Measurements from ENCODE around the gene DPP10.

The DPP10 gene

GRCh38 chr2:115290478-115290877, 848.0 kb downstream of the DPP10 start:
- in situ Hi-C loops (cut with MboI; ENCODE audit: low sequenced_read_pairs, unreplicated experiment): no loop called here
- no peak for DNase-seq (ENCODE audit: low spot score)
- no peak for TF ChIP-seq CTCF (IDR thresholded peaks at IDR 0.05; ENCODE audit: borderline replicate concordance, control extremely low read depth, extremely low read depth, insufficient read depth, missing control alignments)

DNA sequence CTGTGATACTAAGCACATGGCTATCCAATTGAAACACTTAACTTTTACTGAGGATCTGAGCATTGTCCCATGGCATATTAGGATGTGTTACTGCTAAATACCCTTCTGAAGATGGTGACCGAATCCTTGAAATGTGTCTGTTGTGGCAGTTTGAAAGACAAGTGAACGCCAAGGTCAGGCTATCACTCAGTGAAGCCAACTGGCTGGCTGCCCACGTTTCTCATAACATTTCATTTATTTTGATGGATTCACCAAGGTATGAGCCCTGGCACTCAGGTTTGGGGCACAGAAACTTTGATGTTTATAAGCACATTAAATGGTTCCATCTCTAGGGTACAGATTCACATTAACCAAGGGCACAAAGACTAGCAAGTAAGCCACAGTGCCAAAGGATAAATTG, 850.3 kb downstream of the DPP10 start:
- in situ Hi-C loops (cut with MboI; ENCODE audit: low sequenced_read_pairs, unreplicated experiment): no loop called here
- no peak for TF ChIP-seq CTCF (IDR thresholded peaks at IDR 0.05; ENCODE audit: borderline replicate concordance, control extremely low read depth, extremely low read depth, insufficient read depth, missing control alignments)
- DNase-seq (ENCODE audit: low spot score): no peak

- TF ChIP-seq CTCF (IDR thresholded peaks at IDR 0.05; ENCODE audit: borderline replicate concordance, control extremely low read depth, extremely low read depth, insufficient read depth, missing control alignments): no peak
- no peak for DNase-seq (ENCODE audit: low spot score)
- in situ Hi-C loops (cut with MboI; ENCODE audit: low sequenced_read_pairs, unreplicated experiment): no loop called here
These were observed 852.6 kb downstream of the DPP10 start for GRCh38 chr2:115294999-115295398.

DNA sequence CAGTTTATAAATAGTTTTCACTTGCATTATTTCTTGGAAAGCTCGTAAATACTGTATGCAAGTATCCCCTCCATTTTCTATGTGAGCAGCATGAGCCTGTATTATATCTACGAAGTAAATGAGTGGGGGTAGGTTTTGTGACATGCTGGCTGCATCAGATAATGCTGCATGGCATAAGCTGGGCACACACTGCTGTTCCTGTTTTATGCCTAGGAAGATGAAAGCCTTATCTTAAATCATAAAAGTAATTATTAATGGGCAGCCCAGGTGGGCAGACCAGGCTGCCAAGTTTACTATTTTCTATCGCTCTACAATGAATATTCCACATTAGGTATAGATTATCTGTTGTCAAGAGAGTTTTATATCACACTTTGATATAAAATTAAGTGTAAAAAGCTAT, 854.6 kb downstream of the DPP10 start:
- in situ Hi-C loops (cut with MboI; ENCODE audit: low sequenced_read_pairs, unreplicated experiment): no loop called here
- TF ChIP-seq CTCF (IDR thresholded peaks at IDR 0.05; ENCODE audit: borderline replicate concordance, control extremely low read depth, extremely low read depth, insufficient read depth, missing control alignments): no peak
- DNase-seq (ENCODE audit: low spot score): no peak

- DNase-seq (ENCODE audit: low spot score): no peak
- no peak for TF ChIP-seq CTCF (IDR thresholded peaks at IDR 0.05; ENCODE audit: borderline replicate concordance, control extremely low read depth, extremely low read depth, insufficient read depth, missing control alignments)
- in situ Hi-C loops (cut with MboI; ENCODE audit: low sequenced_read_pairs, unreplicated experiment): no loop called here
These were observed 856.8 kb downstream of the DPP10 start for GRCh38 chr2:115299199-115299598.

- no peak for DNase-seq (ENCODE audit: low spot score)
- TF ChIP-seq CTCF (IDR thresholded peaks at IDR 0.05; ENCODE audit: borderline replicate concordance, control extremely low read depth, extremely low read depth, insufficient read depth, missing control alignments): no peak
- in situ Hi-C loops (cut with MboI; ENCODE audit: low sequenced_read_pairs, unreplicated experiment): no loop called here
These were observed 863.3 kb downstream of the DPP10 start for GRCh38 chr2:115305712-115306111.

GRCh38 chr2:115314119-115314518, 871.7 kb downstream of the DPP10 start:
- no peak for TF ChIP-seq CTCF (IDR thresholded peaks at IDR 0.05; ENCODE audit: borderline replicate concordance, control extremely low read depth, extremely low read depth, insufficient read depth, missing control alignments)
- in situ Hi-C loops (cut with MboI; ENCODE audit: low sequenced_read_pairs, unreplicated experiment): no loop called here
- no peak for DNase-seq (ENCODE audit: low spot score)
